GM12878 (cell line): ENCODE measurements around the gene IER3. TPM values are rescaled to one million over a fixed set of nuclear protein-coding genes. Genes with fewer than 3 reads are reported as not detected.
"Not testable (repeated sequence)": the region's sequence is repeated elsewhere in the genome, so short reads cannot be mapped to it uniquely, and the experiment has no call there.

ENCODE experiments used
- ATAC-seq: fragments of 200-7000 bp; cut with Tn5 transposase; 3 replicates; pipeline ENCODE4 v1.9.1; 2020; ENCODE audit warnings: mild to moderate bottlenecking, moderate library complexity
- BruUV-seq: library from RNA; stranded (reverse); fragments of 400-500 nt; replicated peaks from 2 replicates; lab custom pipeline; 2021; lab: Mats Ljungman, UMichigan
- CTCF ChIA-PET: fragments of 300-600 bp; sonication (Branson Sonifier 250); formaldehyde crosslinking; extraction: SDS; loops from one replicate; lab custom pipeline; 2021; ENCODE audit warnings: inconsistent platforms; lab: Yijun Ruan, JAX
- POLR2A ChIA-PET: fragments of 350-600 bp; formaldehyde crosslinking; extraction: SDS; loops from one replicate; lab custom pipeline; 2021; ENCODE audit warnings: inconsistent platforms; lab: Charles Lee
- RAD21 ChIA-PET: fragments of 300-600 bp; sonication (Branson Sonifier 250); formaldehyde crosslinking; loops from one replicate; lab custom pipeline; 2023; ENCODE audit warnings: antibody characterized with exemption; ENCODE audit not compliant: unreplicated experiment; lab: Charles Lee
- SMC1A ChIA-PET: fragments of 300-600 bp; sonication (Branson Sonifier 250); formaldehyde crosslinking; loops from one replicate; lab custom pipeline; 2023; ENCODE audit not compliant: unreplicated experiment, uncharacterized antibody; lab: Charles Lee
- DNase-seq: peaks from one replicate; pipeline ENCODE4 v3.0.0-alpha.2; 2011; ENCODE audit warnings: low read depth, low spot score
- FAIRE-seq: peaks from 3 replicates; lab custom pipeline; 2011; peaks lifted over from hg19 to GRCh38; lab: Jason Lieb, UNC
- H2AFZ ChIP-seq: 2 replicates; pipeline ENCODE4 v1.6.0; 2011; ENCODE audit warnings: low read depth, low read length, control low read depth; ENCODE audit not compliant: control insufficient read depth
- H3K27ac ChIP-seq: 2 replicates; pipeline ENCODE4 v1.5.1; 2011; ENCODE audit warnings: control low read depth; ENCODE audit not compliant: control insufficient read depth, insufficient read depth
- H3K27me3 ChIP-seq, 2 experiments: replicated peaks in 1 of 2; 2 replicates each; pipeline versions ENCODE4 v1.6.0 to v1.6.1; 2011; ENCODE audit warnings: low read length in 1 of 2; ENCODE audit not compliant: control insufficient read depth in 2 of 2, insufficient read depth in 2 of 2
- H3K36me3 ChIP-seq, 2 experiments: 2 replicates each; pipeline ENCODE4 v1.5.1; 2011; ENCODE audit warnings: low read length in 1 of 2; ENCODE audit not compliant: control insufficient read depth in 2 of 2, insufficient read depth in 2 of 2
- H3K4me1 ChIP-seq: 2 replicates; pipeline ENCODE4 v1.6.1; 2011; ENCODE audit warnings: mild to moderate bottlenecking, low read length, moderate library complexity, mixed read lengths; ENCODE audit not compliant: control insufficient read depth, insufficient read depth
- H3K4me2 ChIP-seq: 2 replicates; pipeline ENCODE4 v1.6.0; 2011; ENCODE audit warnings: control low read depth; ENCODE audit not compliant: control insufficient read depth, insufficient read depth
- H3K4me3 ChIP-seq: fragments of 200-600 bp; sonication (generic); 2 replicates; pipeline ENCODE4 v1.5.1; 2016
- H3K79me2 ChIP-seq: 2 replicates; pipeline ENCODE4 v1.6.0; 2011; ENCODE audit warnings: low read length; ENCODE audit not compliant: control insufficient read depth, insufficient read depth
- H3K9ac ChIP-seq: 2 replicates; pipeline ENCODE4 v1.8.0; 2011; ENCODE audit warnings: low read length, control low read depth, mixed read lengths; ENCODE audit not compliant: control insufficient read depth, insufficient read depth
- H3K9me3 ChIP-seq: replicated peaks from 3 replicates; pipeline ENCODE4 v1.5.1; 2011; ENCODE audit warnings: mild to moderate bottlenecking, low read length; ENCODE audit not compliant: control insufficient read depth, insufficient read depth
- H4K20me1 ChIP-seq: 2 replicates; pipeline ENCODE4 v1.6.0; 2011; ENCODE audit not compliant: control insufficient read depth, insufficient read depth
- CTCF ChIP-seq, 3 experiments: IDR thresholded peaks in 2 of 3; conservative IDR thresholded peaks in 1 of 3; 2 replicates each; pipeline ENCODE4 v1.5.1; 2011; ENCODE audit warnings: low read depth in 3 of 3, low read length in 3 of 3, mild to moderate bottlenecking in 3 of 3, control low read depth in 2 of 3, moderate library complexity in 2 of 3, inconsistent platforms in 1 of 3, mixed read lengths in 1 of 3; ENCODE audit not compliant: control insufficient read depth in 2 of 3, insufficient read depth in 1 of 3; ENCODE audit errors: extremely low read depth in 1 of 3
- POLR2A ChIP-seq: IDR thresholded peaks from 2 replicates; pipeline ENCODE4 v1.6.1; 2011; ENCODE audit warnings: low read depth, mild to moderate bottlenecking, low read length
- POLR2AphosphoS5 ChIP-seq: IDR thresholded peaks from 2 replicates; pipeline ENCODE4 v1.6.1; 2011; ENCODE audit warnings: mild to moderate bottlenecking, low read length, inconsistent platforms
- WGBS: methylation state at CpG from one replicate; pipeline ENCODE4 v1.1.6; 2016; ENCODE audit warnings: low lambda C conversion rate; ENCODE audit not compliant: insufficient replicate concordance, insufficient coverage; ENCODE audit errors: missing lambda C conversion rate; 5-methylcytosine and 5-hydroxymethylcytosine counted together
- in situ Hi-C: fragments of 300-500 bp; cut with MboI; formaldehyde crosslinking; loops from 9 replicates; pipeline ENCODE4 v1.14.3; 2018; ENCODE audit warnings: mixed read lengths
- intact Hi-C: fragments of 100-400 bp; cut with micrococcal nuclease; formaldehyde crosslinking; loops from one replicate; pipeline ENCODE4 v1.14.2; 2022; ENCODE audit not compliant: unreplicated experiment
- polyA plus RNA-seq, 11 experiments: library from polyadenylated mRNA; depleted of rRNA in 4 of 11; unstranded in 6 of 11; stranded (reverse) in 5 of 11; fragments of >200 nt; fragmentation: Nextera tagmentation in 4 of 11; fragmentation: Illumina TruSeq in 1 of 11; extraction: Ambion mirVana in 4 of 11; extraction: Trizol in 1 of 11; gene quantifications; 1 replicate in 1 of 11; 2 replicates in 10 of 11; pipeline versions ENCODE4 v1.2.1 to v1.2.3, GENCODE V29; 2011 to 2016; ENCODE audit warnings: inconsistent platforms in 2 of 11, missing spikeins in 2 of 11, low read depth in 1 of 11
- total RNA-seq, 4 experiments: library from RNA; depleted of rRNA in 3 of 4; stranded (reverse); fragments of >200 nt in 3 of 4; fragmentation: Illumina TruSeq in 1 of 4; extraction: Trizol in 1 of 4; gene quantifications; 2 replicates each; pipeline versions ENCODE4 v1.2.1 to v1.2.3, GENCODE V29; 2013 to 2021

Gene IER3
- total and polyA plus RNA-seq, 10 of the 15 experiments (the other 5 are each of a cell fraction or from before 2014, with no cell fraction given) = 1.9 to 100 (median 32.3) TPM

GRCh38 chr6:30723843-30724741, 20.3 kb downstream of the IER3 start:
- ChIA-PET SMC1A (interaction anchor here (0.6 to 17.7 kb wide), 13 partner anchors 8 to 363 kb away, joined by 3 to 265 read pairs (median 4); partner anchors contain the start of gene DHX16), RAD21 (interaction anchor here (0.9 to 11.2 kb wide), 8 partner anchors 8 to 190 kb away, joined by 3 to 209 read pairs (median 10); partner anchors contain the start of genes DHX16 and VARS2), CTCF (interaction anchor here (0.6 to 22.7 kb wide), 16 partner anchors 7 to 240 kb away, joined by 3 to 487 read pairs (median 8); partner anchors contain the start of genes DHX16, NRM and VARS2), POLR2A (interaction anchor here (0.6 to 11.6 kb wide), 5 partner anchors 34 to 109 kb away, joined by 4 to 200 read pairs (median 5); partner anchors contain the start of gene NRM)
- intact Hi-C loops, H3K9ac ChIP-seq, FAIRE-seq, H3K27me3 ChIP-seq, in situ Hi-C loops, H3K9me3 ChIP-seq, ATAC-seq, DNase-seq, H4K20me1 ChIP-seq, H2AFZ ChIP-seq, H3K27ac ChIP-seq: not testable (repeated sequence)
- Histone ChIP-seq H3K36me3 (peaks cover 21 to 24% of the 10 kb centered on the region in 2 experiments), H3K79me2 (peaks cover 62% of the 10 kb centered on the region), H3K4me1 (peaks cover 12% of the 10 kb centered on the region), H3K4me2 (peak overlapping the region; percentile 81), H3K4me3 (peak overlapping the region; percentile 88; the same call in 1 of the 2 replicates)
- TF ChIP-seq POLR2A (0 out of 2 replicates have a peak, but pooled peaks have one; percentile 5), CTCF (IDR thresholded peaks at IDR 0.05 in 2 of 3, conservative IDR thresholded peaks at IDR 0.05 in 1 of 3; ENCODE audit: control insufficient read depth in 2 of 3, extremely low read depth in 1 of 3, insufficient read depth in 1 of 3, low read depth in 3 of 3, low read length in 3 of 3) (0 out of 6 replicates have a peak, but pooled peaks of 1 of the 3 experiments have one; percentile 2), POLR2AphosphoS5 (peak; percentile 28; the same call in 1 of the 2 replicates)
- BruUV-seq = TSS peak; percentile 65
- WGBS = 38% methylated on average over 29 of the region's 29 CpGs
